ENCODE results near the gene TYROBP.

TYROBP gene

DNA sequence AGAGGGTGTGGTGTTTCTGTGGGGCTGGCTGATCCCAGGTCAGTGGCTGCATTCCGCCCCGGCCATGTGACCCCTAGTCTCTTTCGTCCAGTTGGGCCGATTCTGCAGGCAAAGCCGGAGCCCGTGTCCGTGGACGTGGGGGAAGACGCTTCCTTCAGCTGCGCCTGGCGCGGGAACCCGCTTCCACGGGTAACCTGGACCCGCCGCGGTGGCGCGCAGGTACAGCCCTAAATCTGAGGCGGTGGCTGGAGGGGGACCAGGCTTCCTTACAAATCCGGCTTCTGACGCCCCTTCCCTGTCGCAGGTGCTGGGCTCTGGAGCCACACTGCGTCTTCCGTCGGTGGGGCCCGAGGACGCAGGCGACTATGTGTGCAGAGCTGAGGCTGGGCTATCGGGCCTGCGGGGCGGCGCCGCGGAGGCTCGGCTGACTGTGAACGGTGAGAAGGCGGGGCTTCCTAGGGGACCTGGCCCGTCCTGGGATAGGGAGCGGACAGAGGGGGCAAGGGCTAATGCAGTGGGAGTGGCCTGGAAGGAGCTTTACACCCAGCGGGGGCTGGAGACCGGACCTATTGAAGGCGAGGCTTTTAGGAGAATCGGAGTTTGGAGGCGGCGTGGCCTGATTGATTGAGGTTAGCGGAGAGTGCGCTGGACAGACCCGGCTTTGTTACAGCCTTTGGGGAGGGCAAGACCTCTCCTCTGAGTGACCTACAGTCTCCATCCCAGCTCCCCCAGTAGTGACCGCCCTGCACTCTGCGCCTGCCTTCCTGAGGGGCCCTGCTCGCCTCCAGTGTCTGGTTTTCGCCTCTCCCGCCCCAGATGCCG, 47.1 kb downstream of the TYROBP start:
- no peak for DNase-seq
- intact Hi-C loops (cut with DNase I) = no loop called here

GRCh38 chr19:35860436-35860817, 47.7 kb downstream of the TYROBP start:
- intact Hi-C loops (cut with DNase I) = no loop called here
- DNase-seq = no peak

DNA sequence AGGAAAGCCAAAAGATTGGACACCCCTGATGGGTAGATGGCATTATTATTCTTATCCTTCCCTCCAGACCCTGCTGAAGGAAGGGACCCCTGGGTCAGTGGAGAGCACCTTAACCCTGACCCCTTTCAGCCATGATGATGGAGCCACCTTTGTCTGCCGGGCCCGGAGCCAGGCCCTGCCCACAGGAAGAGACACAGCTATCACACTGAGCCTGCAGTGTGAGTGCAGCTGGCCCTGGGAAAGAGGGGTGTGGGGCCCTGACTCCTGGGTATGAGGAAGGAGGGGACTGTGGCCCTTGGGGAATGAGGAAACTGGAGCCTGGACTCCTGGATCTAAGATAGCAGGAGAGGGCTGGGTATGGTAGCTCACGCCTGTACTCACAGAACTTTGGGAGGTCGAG, 48.7 kb downstream of the TYROBP start:
- intact Hi-C loops (cut with DNase I) = no loop called here

GRCh38 chr19:35858311-35858710, 49.8 kb downstream of the TYROBP start:
- DNase-seq = no peak

More for the DNA sequence above, 48.7 kb downstream of the TYROBP start:
- DNase-seq = no peak

GRCh38 chr19:35856546-35857149, 51.4 kb downstream of the TYROBP start, which contains the start of gene KIRREL2:
Gene KIRREL2 (plus strand): TSS chr19:35856911. CDS start chr19:35857120, 209 bp downstream.
- peak in 26 of 42 donors; percentile 24 to 68 (median 47) for DNase-seq
- intact Hi-C loops (cut with DNase I) = no loop called here

More at GRCh38 chr19:35858311-35858710, 49.8 kb downstream of the TYROBP start:
- intact Hi-C loops (cut with DNase I) = no loop called here
